ENCODE data around the gene SPATS2. TPM values are rescaled to one million over a fixed set of nuclear protein-coding genes. Genes with fewer than 3 reads are reported as not detected.

The SPATS2 gene
- total and polyA plus RNA-seq, 9 donors, result 9.1 to 28.2 (median 15.2) TPM

GRCh38 chr12:49335118-49335954 lies 31.9 kb upstream of the SPATS2 start:
- intact Hi-C loops (cut with DNase I), result loop anchor here in 1 of 4 donors (5.0 kb wide), 1 partner anchor 38 kb away; the partner anchor contains the start of gene PRPH
- Histone ChIP-seq H3K9me3 (no peaks in the 10 kb centered on the region), H3K4me1 (ENCODE audit: insufficient read depth) (no peaks in the 10 kb centered on the region), H3K36me3 (no peaks in the 10 kb centered on the region), H3K4me3 (no peak overlapping the region), H3K27me3 (no peaks in the 10 kb centered on the region), H3K27ac (no peak overlapping the region)
- TF ChIP-seq POLR2A (IDR thresholded peaks at IDR 0.05) (no peak), EP300 (IDR thresholded peaks at IDR 0.05) (no peak)
- TF ChIP-seq, protein P1, sequence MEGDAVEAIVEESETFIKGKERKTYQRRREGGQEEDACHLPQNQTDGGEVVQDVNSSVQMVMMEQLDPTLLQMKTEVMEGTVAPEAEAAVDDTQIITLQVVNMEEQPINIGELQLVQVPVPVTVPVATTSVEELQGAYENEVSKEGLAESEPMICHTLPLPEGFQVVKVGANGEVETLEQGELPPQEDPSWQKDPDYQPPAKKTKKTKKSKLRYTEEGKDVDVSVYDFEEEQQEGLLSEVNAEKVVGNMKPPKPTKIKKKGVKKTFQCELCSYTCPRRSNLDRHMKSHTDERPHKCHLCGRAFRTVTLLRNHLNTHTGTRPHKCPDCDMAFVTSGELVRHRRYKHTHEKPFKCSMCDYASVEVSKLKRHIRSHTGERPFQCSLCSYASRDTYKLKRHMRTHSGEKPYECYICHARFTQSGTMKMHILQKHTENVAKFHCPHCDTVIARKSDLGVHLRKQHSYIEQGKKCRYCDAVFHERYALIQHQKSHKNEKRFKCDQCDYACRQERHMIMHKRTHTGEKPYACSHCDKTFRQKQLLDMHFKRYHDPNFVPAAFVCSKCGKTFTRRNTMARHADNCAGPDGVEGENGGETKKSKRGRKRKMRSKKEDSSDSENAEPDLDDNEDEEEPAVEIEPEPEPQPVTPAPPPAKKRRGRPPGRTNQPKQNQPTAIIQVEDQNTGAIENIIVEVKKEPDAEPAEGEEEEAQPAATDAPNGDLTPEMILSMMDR (IDR thresholded peaks at IDR 0.05), result no peak
- 69 to 76% (median 76%) methylated on average over 16 of the region's 16 CpGs for WGBS, 3 donors
- no peak for DNase-seq

DNA sequence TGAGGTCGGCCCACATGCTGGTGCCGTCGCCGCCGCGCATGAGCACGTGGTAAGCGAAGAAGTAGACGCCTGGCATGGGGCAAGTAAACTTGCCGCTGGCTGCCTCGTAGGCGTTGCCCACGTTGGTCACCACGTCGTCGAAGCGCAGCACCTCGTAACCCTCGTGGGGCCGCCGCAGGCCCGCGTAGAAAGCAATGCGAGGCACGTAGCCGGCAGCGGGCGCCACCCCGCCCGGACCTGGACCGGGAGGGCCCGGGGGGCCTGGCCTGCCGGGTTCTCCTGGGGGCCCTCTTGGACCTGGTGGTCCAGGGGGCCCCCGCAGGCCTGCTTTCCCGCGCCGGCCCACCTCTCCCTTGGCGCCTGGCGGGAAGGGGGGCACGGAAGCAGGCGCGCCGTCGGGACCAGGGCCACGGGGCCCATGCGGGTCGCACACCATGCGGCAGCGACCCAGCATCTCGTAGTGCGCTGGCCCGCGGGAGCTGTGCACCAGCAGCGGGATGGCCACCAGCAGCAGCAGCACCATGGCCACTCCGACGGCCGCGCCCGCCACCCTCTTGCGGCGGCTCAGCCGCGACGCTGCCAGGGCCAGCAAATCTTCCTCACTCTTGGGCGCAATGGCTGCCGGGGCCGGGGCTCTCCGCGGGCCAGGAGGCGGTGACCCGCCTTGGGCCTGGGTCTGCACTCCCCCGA lies 31.2 kb upstream of the SPATS2 start:
- no peak overlapping the region for H3K27ac ChIP-seq
- H3K4me3 ChIP-seq, result no peak overlapping the region
- intact Hi-C loops (cut with DNase I), result loop anchor here in 1 of 4 donors (5.0 kb wide), 1 partner anchor 39 kb away; the partner anchor contains the start of gene PRPH
- TF ChIP-seq, protein P1 (IDR thresholded peaks at IDR 0.05), result no peak
- TF ChIP-seq POLR2A (IDR thresholded peaks at IDR 0.05), result no peak
- no peak for TF ChIP-seq EP300 (IDR thresholded peaks at IDR 0.05)
- H3K27me3 ChIP-seq, result no peaks in the 10 kb centered on the region
- H3K4me1 ChIP-seq (ENCODE audit: insufficient read depth), result no peaks in the 10 kb centered on the region
- no peaks in the 10 kb centered on the region for H3K36me3 ChIP-seq
- WGBS, 3 donors, result 11 to 25% (median 13%) methylated on average over 47 to 72 of the region's 72 CpGs
- no peaks in the 10 kb centered on the region for H3K9me3 ChIP-seq
- DNase-seq, result no peak

DNA sequence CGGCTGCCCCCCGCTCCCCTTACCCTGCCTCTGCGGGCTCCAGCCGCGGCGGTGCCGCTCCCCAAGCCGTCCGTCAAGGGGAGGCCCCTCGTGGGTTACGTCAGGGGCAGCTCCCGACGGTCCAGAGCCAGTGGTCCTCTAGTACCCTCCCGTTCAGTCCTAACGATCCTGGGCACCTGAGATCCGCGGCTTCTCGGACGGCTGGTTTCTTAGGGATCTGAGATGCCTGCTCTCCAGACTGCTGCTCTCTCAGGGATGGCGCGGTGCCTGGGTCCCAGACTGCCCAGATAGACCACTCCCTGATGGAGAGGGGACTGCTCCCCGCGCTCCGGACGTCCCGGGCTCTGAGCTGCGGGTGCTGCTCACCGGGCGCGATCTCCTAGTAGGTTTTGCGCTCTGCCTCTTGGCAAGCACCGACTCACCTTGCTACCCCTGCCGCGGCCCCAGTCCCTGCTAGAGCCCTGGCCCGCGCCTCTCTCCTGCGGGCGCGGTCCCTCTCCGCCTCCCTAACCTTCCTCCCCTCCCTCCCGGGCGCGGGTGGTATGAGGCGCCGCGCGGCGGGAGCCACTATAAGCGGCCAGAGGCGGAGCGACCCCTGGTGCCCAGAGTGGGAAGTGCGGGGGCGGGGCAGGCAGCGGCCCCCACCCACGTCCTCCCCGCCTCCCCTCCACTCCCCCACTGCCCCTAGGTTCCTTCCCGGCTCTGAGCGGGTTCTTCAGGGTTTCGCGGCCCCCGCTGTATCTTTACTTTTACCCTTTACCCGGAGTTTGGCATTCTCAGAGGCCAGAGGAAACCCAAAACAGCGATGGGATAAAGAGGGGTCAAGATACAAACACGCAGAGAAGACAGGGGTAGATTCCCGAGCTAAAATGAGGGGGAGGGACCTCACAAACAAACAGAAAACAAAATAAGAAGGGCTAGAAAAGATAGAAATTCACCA lies 30.3 kb upstream of the SPATS2 start, which contains the start of gene C1QL4:
Gene C1QL4, minus strand, starts transcription at position 544 of the 940 bp plus-strand sequence. CDS start 711 bp downstream, outside the sequence.
- Histone ChIP-seq H3K9me3 (no peaks in the 10 kb centered on the region), H3K27ac (no peak within 1 kb of the TSS), H3K27me3 (no peaks in the 10 kb centered on the region), H3K4me3 (peak within 1 kb of the TSS; percentile 15), H3K4me1 (ENCODE audit: insufficient read depth) (no peaks in the 10 kb centered on the region), H3K36me3 (no peaks in the 10 kb centered on the region)
- peak; percentile 68 to 89 (median 80) for DNase-seq
- intact Hi-C loops (cut with DNase I), result loop anchor here in 1 of 4 donors (5.0 kb wide), 1 partner anchor 40 kb away; the partner anchor contains the start of gene PRPH
- 1 to 2% (median 2%) methylated on average over 47 to 65 of the region's 65 CpGs for WGBS, 3 donors
- TF ChIP-seq, protein P1 (IDR thresholded peaks at IDR 0.05), result peak; percentile 41 to 89 (median 68)
- TF ChIP-seq POLR2A (IDR thresholded peaks at IDR 0.05), result no peak
- no peak for TF ChIP-seq EP300 (IDR thresholded peaks at IDR 0.05)

Data from ovary (tissue), 9 donors.